Neural progenitor cell (in vitro differentiated cells): Measurements from ENCODE around the gene TEF. TPM values are rescaled to one million over a fixed set of nuclear protein-coding genes. Genes with fewer than 3 reads are reported as not detected.

Experiments
- DNase-seq: peaks from one replicate; pipeline ENCODE4 v3.0.0-alpha.2; 2016; ENCODE audit warnings: low spot score
- H2AFZ ChIP-seq: fragments of 200-600 bp; sonication (generic); replicated peaks from 2 replicates; pipeline ENCODE4 v1.6.1; 2016; ENCODE audit warnings: antibody characterized with exemption
- H3F3A ChIP-seq: fragments of 200-600 bp; sonication (generic); 2 replicates; pipeline ENCODE4 v1.6.1; 2016; ENCODE audit warnings: antibody characterized with exemption, low read depth
- H3K27ac ChIP-seq: fragments of 200-600 bp; sonication (generic); 2 replicates; pipeline ENCODE4 v1.5.1; 2016; ENCODE audit warnings: mild to moderate bottlenecking
- H3K27me3 ChIP-seq: fragments of 200-600 bp; sonication (generic); 2 replicates; pipeline ENCODE4 v1.6.1; 2016; ENCODE audit warnings: mild to moderate bottlenecking, moderate library complexity
- H3K36me3 ChIP-seq: fragments of 200-600 bp; sonication (generic); 2 replicates; pipeline ENCODE4 v1.5.1; 2016
- H3K4me1 ChIP-seq: fragments of 200-600 bp; sonication (generic); 2 replicates; pipeline ENCODE4 v1.6.1; 2016; ENCODE audit warnings: mixed run types
- H3K4me2 ChIP-seq: fragments of 200-600 bp; sonication (generic); 2 replicates; pipeline ENCODE4 v1.6.1; 2016
- H3K4me3 ChIP-seq: fragments of 200-600 bp; sonication (generic); 2 replicates; pipeline ENCODE4 v1.5.1; 2016
- H3K79me2 ChIP-seq: fragments of 200-600 bp; sonication (generic); 2 replicates; pipeline ENCODE4 v1.6.1; 2016; ENCODE audit warnings: low read depth
- H3K9ac ChIP-seq: fragments of 200-600 bp; sonication (generic); 2 replicates; pipeline ENCODE4 v1.6.1; 2016
- H3K9me3 ChIP-seq: fragments of 200-600 bp; sonication (generic); 2 replicates; pipeline ENCODE4 v1.5.1; 2016; ENCODE audit warnings: low read depth
- H4K20me1 ChIP-seq: fragments of 200-600 bp; sonication (generic); 2 replicates; pipeline ENCODE4 v1.6.1; 2016; ENCODE audit warnings: low read depth
- H3K27ac Mint-ChIP-seq: 3 replicates; pipeline ENCODE4 v1.8.0; 2021; ENCODE audit warnings: mixed read lengths
- H3K27me3 Mint-ChIP-seq: 2 replicates; pipeline ENCODE4 v1.8.0; 2022; ENCODE audit warnings: low read depth, mild to moderate bottlenecking, inconsistent platforms, moderate library complexity, mixed read lengths; ENCODE audit not compliant: insufficient read depth
- H3K36me3 Mint-ChIP-seq: 3 replicates; pipeline ENCODE4 v1.8.0; 2021; ENCODE audit warnings: mixed read lengths
- H3K4me1 Mint-ChIP-seq: 3 replicates; pipeline ENCODE4 v1.8.0; 2021; ENCODE audit warnings: mixed read lengths
- H3K4me3 Mint-ChIP-seq: 3 replicates; pipeline ENCODE4 v1.8.0; 2021; ENCODE audit warnings: mild to moderate bottlenecking, moderate library complexity, mixed read lengths
- H3K9me3 Mint-ChIP-seq: 3 replicates; pipeline ENCODE4 v1.8.0; 2020; ENCODE audit warnings: mixed read lengths
- EZH2 ChIP-seq: fragments of 200-600 bp; sonication (generic); IDR thresholded peaks from 2 replicates; pipeline ENCODE4 v1.6.1; 2017; ENCODE audit warnings: antibody characterized with exemption, mild to moderate bottlenecking, moderate library complexity
- EZH2phosphoT487 ChIP-seq: fragments of 200-600 bp; sonication (generic); IDR thresholded peaks from 2 replicates; pipeline ENCODE4 v1.6.1; 2017; ENCODE audit warnings: antibody characterized with exemption
- total RNA-seq: library from RNA; depleted of rRNA; stranded (reverse); fragments of >200 nt; gene quantifications from 2 replicates; pipeline ENCODE4 v1.2.3, GENCODE V29; 2015; ENCODE audit warnings: low replicate concordance
- TF ChIP-seq, protein P1 (sequence below): fragments of 200-600 bp; sonication (generic); IDR thresholded peaks from 2 replicates; pipeline ENCODE4 v1.5.1; 2017; ENCODE audit warnings: antibody characterized with exemption, mild to moderate bottlenecking

TEF gene
- total RNA-seq, 1 donor from 2014 or later, result 11.0 TPM

DNA sequence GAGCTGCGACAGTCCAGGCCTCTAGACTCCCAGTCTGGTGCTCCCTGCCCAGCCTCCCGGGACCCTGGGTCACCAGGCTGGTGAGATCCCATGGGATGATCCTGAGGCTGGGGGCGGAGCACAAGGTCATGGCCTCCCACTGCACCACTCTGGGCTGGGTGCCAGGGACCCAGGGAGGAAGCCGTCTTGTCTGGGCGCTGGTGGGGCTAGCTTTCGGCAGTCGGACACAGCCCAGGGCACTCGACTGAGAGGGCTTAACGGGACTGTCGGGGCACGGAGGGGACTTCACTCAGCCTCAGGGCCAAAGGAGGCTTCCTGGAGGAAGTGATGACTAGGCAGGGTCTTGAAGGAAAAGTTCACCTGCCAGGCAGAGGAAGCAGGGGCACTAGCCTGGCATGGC, 41.4 kb upstream of the TEF start:
- Mint-ChIP-seq H3K4me1 (no peaks in the 10 kb centered on the region), H3K9me3 (no peaks in the 10 kb centered on the region), H3K27ac (peak overlapping the region; percentile 60), H3K36me3 (peaks cover 11% of the 10 kb centered on the region), H3K27me3 (peaks cover 2% of the 10 kb centered on the region), H3K4me3 (no peak overlapping the region)
- no peaks in the 10 kb centered on the region for H3F3A ChIP-seq
- H3K4me1 ChIP-seq, result no peaks in the 10 kb centered on the region
- no peak for TF ChIP-seq EZH2phosphoT487
- TF ChIP-seq, protein P1, sequence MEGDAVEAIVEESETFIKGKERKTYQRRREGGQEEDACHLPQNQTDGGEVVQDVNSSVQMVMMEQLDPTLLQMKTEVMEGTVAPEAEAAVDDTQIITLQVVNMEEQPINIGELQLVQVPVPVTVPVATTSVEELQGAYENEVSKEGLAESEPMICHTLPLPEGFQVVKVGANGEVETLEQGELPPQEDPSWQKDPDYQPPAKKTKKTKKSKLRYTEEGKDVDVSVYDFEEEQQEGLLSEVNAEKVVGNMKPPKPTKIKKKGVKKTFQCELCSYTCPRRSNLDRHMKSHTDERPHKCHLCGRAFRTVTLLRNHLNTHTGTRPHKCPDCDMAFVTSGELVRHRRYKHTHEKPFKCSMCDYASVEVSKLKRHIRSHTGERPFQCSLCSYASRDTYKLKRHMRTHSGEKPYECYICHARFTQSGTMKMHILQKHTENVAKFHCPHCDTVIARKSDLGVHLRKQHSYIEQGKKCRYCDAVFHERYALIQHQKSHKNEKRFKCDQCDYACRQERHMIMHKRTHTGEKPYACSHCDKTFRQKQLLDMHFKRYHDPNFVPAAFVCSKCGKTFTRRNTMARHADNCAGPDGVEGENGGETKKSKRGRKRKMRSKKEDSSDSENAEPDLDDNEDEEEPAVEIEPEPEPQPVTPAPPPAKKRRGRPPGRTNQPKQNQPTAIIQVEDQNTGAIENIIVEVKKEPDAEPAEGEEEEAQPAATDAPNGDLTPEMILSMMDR, result no peak
- no peak for TF ChIP-seq EZH2
- no peaks in the 10 kb centered on the region for H3K9me3 ChIP-seq
- no peaks in the 10 kb centered on the region for H4K20me1 ChIP-seq
- H2AFZ ChIP-seq, result no peak overlapping the region
- no peaks in the 10 kb centered on the region for H3K79me2 ChIP-seq
- no peak overlapping the region for H3K9ac ChIP-seq
- DNase-seq, result no peak
- H3K4me3 ChIP-seq, result no peak overlapping the region
- no peaks in the 10 kb centered on the region for H3K27me3 ChIP-seq
- H3K36me3 ChIP-seq, result no peaks in the 10 kb centered on the region
- no peak overlapping the region for H3K27ac ChIP-seq
- H3K4me2 ChIP-seq, result no peak overlapping the region

DNA sequence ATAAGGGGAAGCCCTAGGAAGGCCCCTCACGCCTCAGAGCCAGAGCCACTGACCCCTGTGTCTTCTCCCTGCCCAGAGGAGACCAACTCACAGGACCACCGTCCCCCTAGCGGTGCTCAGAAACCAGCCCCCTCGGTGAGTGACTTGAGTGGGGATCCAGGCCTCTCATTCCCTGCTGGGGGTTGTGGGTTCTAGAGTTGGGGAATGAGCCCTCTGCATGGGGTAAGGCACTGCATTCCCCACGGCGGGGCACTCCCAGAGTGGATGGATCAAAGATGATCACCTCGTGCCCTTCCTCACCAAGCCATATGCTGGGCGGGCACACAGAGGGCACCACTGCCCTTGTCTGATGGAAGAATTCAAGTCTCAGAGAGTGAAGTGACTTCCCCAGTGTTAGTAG, 40.7 kb upstream of the TEF start:
- TF ChIP-seq, protein P1, result no peak
- TF ChIP-seq EZH2phosphoT487, result no peak
- no peak for TF ChIP-seq EZH2
- H3K27me3 ChIP-seq, result no peaks in the 10 kb centered on the region
- no peaks in the 10 kb centered on the region for H3F3A ChIP-seq
- no peak overlapping the region for H3K27ac Mint-ChIP-seq
- no peaks in the 10 kb centered on the region for H3K4me1 Mint-ChIP-seq
- H3K9me3 Mint-ChIP-seq, result no peaks in the 10 kb centered on the region
- H3K36me3 Mint-ChIP-seq, result peaks cover 7% of the 10 kb centered on the region
- DNase-seq, result no peak
- H3K36me3 ChIP-seq, result no peaks in the 10 kb centered on the region
- H3K9ac ChIP-seq, result no peak overlapping the region
- no peaks in the 10 kb centered on the region for H3K9me3 ChIP-seq
- no peaks in the 10 kb centered on the region for H3K4me1 ChIP-seq
- no peaks in the 10 kb centered on the region for H4K20me1 ChIP-seq
- H3K4me2 ChIP-seq, result no peak overlapping the region
- no peak overlapping the region for H3K4me3 Mint-ChIP-seq
- no peaks in the 10 kb centered on the region for H3K79me2 ChIP-seq
- H3K4me3 ChIP-seq, result no peak overlapping the region
- H3K27me3 Mint-ChIP-seq, result peaks cover 2% of the 10 kb centered on the region
- no peak overlapping the region for H2AFZ ChIP-seq
- no peak overlapping the region for H3K27ac ChIP-seq

DNA sequence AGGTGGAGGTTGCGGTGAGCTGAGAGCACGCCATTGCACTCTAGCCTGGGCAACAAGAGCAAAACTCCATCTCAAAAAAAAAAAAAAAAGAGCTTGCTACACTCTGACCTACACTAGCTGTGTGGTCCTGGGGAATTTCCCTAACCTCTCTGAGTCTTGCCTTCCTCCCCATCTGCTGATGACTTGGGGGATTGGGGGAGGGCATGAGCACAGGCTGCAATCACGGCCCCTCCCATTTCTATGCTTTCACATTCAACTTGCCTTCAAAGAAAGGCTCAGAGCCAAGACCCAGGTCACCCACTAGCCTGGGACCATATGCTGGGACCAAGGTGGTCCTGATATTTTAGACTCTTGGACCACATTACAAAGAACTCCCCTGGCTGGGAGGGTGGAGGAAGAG, 39.8 kb upstream of the TEF start:
- no peak overlapping the region for H3K4me2 ChIP-seq
- no peaks in the 10 kb centered on the region for H3K4me1 ChIP-seq
- H3K27me3 Mint-ChIP-seq, result peaks cover 2% of the 10 kb centered on the region
- H3K36me3 Mint-ChIP-seq, result peaks cover 7% of the 10 kb centered on the region
- no peaks in the 10 kb centered on the region for H3K36me3 ChIP-seq
- H2AFZ ChIP-seq, result no peak overlapping the region
- TF ChIP-seq EZH2phosphoT487 (no peak), EZH2 (no peak)
- TF ChIP-seq, protein P1, result no peak
- H3K4me3 Mint-ChIP-seq, result no peak overlapping the region
- no peaks in the 10 kb centered on the region for H3K9me3 Mint-ChIP-seq
- no peak for DNase-seq
- H3K4me1 Mint-ChIP-seq, result no peaks in the 10 kb centered on the region
- H3K4me3 ChIP-seq, result no peak overlapping the region
- H3K79me2 ChIP-seq, result no peaks in the 10 kb centered on the region
- H3F3A ChIP-seq, result no peaks in the 10 kb centered on the region
- H3K27ac ChIP-seq, result no peak overlapping the region
- no peaks in the 10 kb centered on the region for H4K20me1 ChIP-seq
- H3K27me3 ChIP-seq, result no peaks in the 10 kb centered on the region
- no peak overlapping the region for H3K9ac ChIP-seq
- H3K9me3 ChIP-seq, result no peaks in the 10 kb centered on the region
- H3K27ac Mint-ChIP-seq, result no peak overlapping the region
